GM23248 (cell line): ENCODE measurements around the gene TM9SF2. TPM values are rescaled to one million over a fixed set of nuclear protein-coding genes. Genes with fewer than 3 reads are reported as not detected.

Experiments
- DNase-seq: peaks from one replicate; pipeline ENCODE4 v3.0.0-alpha.2; 2015
- H2AFZ ChIP-seq: fragments of 200-600 bp; sonication (generic); 2 replicates; pipeline ENCODE4 v1.6.1; 2016; ENCODE audit warnings: antibody characterized with exemption
- H3F3A ChIP-seq: fragments of 200-600 bp; sonication (generic); 2 replicates; pipeline ENCODE4 v1.6.1; 2016; ENCODE audit warnings: mild to moderate bottlenecking, antibody characterized with exemption, mixed run types; ENCODE audit not compliant: insufficient read depth
- H3K27ac ChIP-seq: fragments of 200-600 bp; sonication (generic); 2 replicates; pipeline ENCODE4 v1.5.1; 2016; ENCODE audit warnings: mild to moderate bottlenecking
- H3K27me3 ChIP-seq: fragments of 200-600 bp; sonication (generic); replicated peaks from 2 replicates; pipeline ENCODE4 v1.6.1; 2016; ENCODE audit warnings: mild to moderate bottlenecking; ENCODE audit not compliant: insufficient read depth
- H3K36me3 ChIP-seq: fragments of 200-600 bp; sonication (generic); 2 replicates; pipeline ENCODE4 v1.6.1; 2016; ENCODE audit warnings: low read depth, mild to moderate bottlenecking
- H3K4me1 ChIP-seq: fragments of 200-600 bp; sonication (generic); 2 replicates; pipeline ENCODE4 v1.6.1; 2016; ENCODE audit warnings: mild to moderate bottlenecking; ENCODE audit not compliant: insufficient read depth
- H3K4me2 ChIP-seq: fragments of 200-600 bp; sonication (generic); one replicate; pipeline ENCODE4 v1.6.1; 2016; ENCODE audit warnings: mild to moderate bottlenecking; ENCODE audit not compliant: unreplicated experiment
- H3K4me3 ChIP-seq: fragments of 200-600 bp; sonication (generic); 2 replicates; pipeline ENCODE4 v1.5.1; 2016; ENCODE audit warnings: mild to moderate bottlenecking
- H3K79me2 ChIP-seq: fragments of 200-600 bp; sonication (generic); 2 replicates; pipeline ENCODE4 v1.6.1; 2016; ENCODE audit warnings: mild to moderate bottlenecking; ENCODE audit not compliant: insufficient read depth
- H3K9ac ChIP-seq: fragments of 200-600 bp; sonication (generic); 2 replicates; pipeline ENCODE4 v1.6.1; 2016; ENCODE audit warnings: mild to moderate bottlenecking
- H3K9me2 ChIP-seq: fragments of 200-600 bp; sonication (generic); 2 replicates; pipeline ENCODE4 v1.6.1; 2016; ENCODE audit warnings: mixed run types, mild to moderate bottlenecking, moderate library complexity; ENCODE audit not compliant: insufficient read depth
- H3K9me3 ChIP-seq: fragments of 200-600 bp; sonication (generic); one replicate; pipeline ENCODE4 v1.6.1; 2017; ENCODE audit warnings: low read depth
- H4K20me1 ChIP-seq: fragments of 200-600 bp; sonication (generic); 2 replicates; pipeline ENCODE4 v1.6.0; 2016; ENCODE audit not compliant: insufficient read depth
- EZH2 ChIP-seq: fragments of 200-600 bp; sonication (generic); IDR thresholded peaks from 2 replicates; pipeline ENCODE4 v1.6.1; 2018; ENCODE audit warnings: antibody characterized with exemption, mild to moderate bottlenecking; ENCODE audit not compliant: insufficient read depth, poor library complexity, severe bottlenecking
- EZH2phosphoT487 ChIP-seq: fragments of 200-600 bp; sonication (generic); IDR thresholded peaks from 2 replicates; pipeline ENCODE4 v1.6.1; 2018; ENCODE audit warnings: antibody characterized with exemption, moderate library complexity, mild to moderate bottlenecking, low read depth; ENCODE audit not compliant: insufficient read depth
- WGBS, 2 experiments: methylation state at CpG; one replicate each; pipeline ENCODE4 v1.1.6; 2015 to 2017; ENCODE audit warnings: low lambda C conversion rate in 2 of 2, low coverage in 1 of 2; ENCODE audit errors: missing lambda C conversion rate in 2 of 2; 5-methylcytosine and 5-hydroxymethylcytosine counted together
- in situ Hi-C: fragments of 300-500 bp; cut with MboI; formaldehyde crosslinking; loops from 2 replicates; pipeline ENCODE4 v1.15.0; 2020
- polyA plus RNA-seq: library from polyadenylated mRNA; unstranded; fragments of >200 nt; fragmentation: Nextera tagmentation; extraction: Ambion mirVana; gene quantifications from 2 replicates; pipeline ENCODE4 v1.2.1, GENCODE V29; 2016
- total RNA-seq: library from RNA; depleted of rRNA; stranded (reverse); fragments of >200 nt; shearing (Covaris generic); gene quantifications from 2 replicates; pipeline ENCODE4 v1.2.3, GENCODE V29; 2014

The TM9SF2 gene
- total and polyA plus RNA-seq, 2 experiments from 2014 or later: 162 to 168 TPM

- no peaks in the 10 kb centered on the region for H3K9me3 ChIP-seq
- no peak overlapping the region for H3K4me3 ChIP-seq
- 72 to 75% methylated on average over 6 of the region's 6 CpGs for WGBS, 2 experiments
- H3K27me3 ChIP-seq: no peaks in the 10 kb centered on the region
- peaks cover 70% of the 10 kb centered on the region for H3K79me2 ChIP-seq
- H3K36me3 ChIP-seq: peaks cover 43% of the 10 kb centered on the region
- no peak for DNase-seq
- no peaks in the 10 kb centered on the region for H3K9me2 ChIP-seq
- in situ Hi-C loops: no loop called here
- no peak overlapping the region for H3K4me2 ChIP-seq
- 0 out of 2 replicates have a peak, but pooled peaks cover 3% of the 10 kb centered on the region for H3F3A ChIP-seq
- TF ChIP-seq EZH2: no peak
- no peak for TF ChIP-seq EZH2phosphoT487
- H3K9ac ChIP-seq: no peak overlapping the region
- H2AFZ ChIP-seq: no peak overlapping the region
- no peaks in the 10 kb centered on the region for H4K20me1 ChIP-seq
- H3K4me1 ChIP-seq: no peaks in the 10 kb centered on the region; the same call in 1 of the 2 replicates
- no peak overlapping the region for H3K27ac ChIP-seq
These were observed 26.0 kb downstream of the TM9SF2 start for GRCh38 chr13:99527301-99527700.

GRCh38 chr13:99528547-99528946 is 27.3 kb downstream of the TM9SF2 start:
- Histone ChIP-seq H3K36me3 (peaks cover 36% of the 10 kb centered on the region), H3K4me3 (no peak overlapping the region), H3F3A (0 out of 2 replicates have a peak, but pooled peaks cover 3% of the 10 kb centered on the region), H3K79me2 (peaks cover 64% of the 10 kb centered on the region), H3K9me2 (no peaks in the 10 kb centered on the region), H3K27ac (no peak overlapping the region), H2AFZ (no peak overlapping the region), H3K9me3 (no peaks in the 10 kb centered on the region), H4K20me1 (no peaks in the 10 kb centered on the region), H3K4me2 (no peak overlapping the region), H3K27me3 (no peaks in the 10 kb centered on the region), H3K4me1 (no peaks in the 10 kb centered on the region), H3K9ac (no peak overlapping the region)
- DNase-seq: no peak
- TF ChIP-seq EZH2 (no peak), EZH2phosphoT487 (no peak)
- in situ Hi-C loops: no loop called here

- in situ Hi-C loops: no loop called here
- Histone ChIP-seq H3K9ac (no peak overlapping the region), H3K4me2 (no peak overlapping the region), H4K20me1 (no peaks in the 10 kb centered on the region), H3F3A (no peaks in the 10 kb centered on the region), H3K79me2 (peaks cover 45% of the 10 kb centered on the region), H3K4me3 (no peak overlapping the region), H3K36me3 (peaks cover 22% of the 10 kb centered on the region), H3K27ac (no peak overlapping the region), H3K9me3 (no peaks in the 10 kb centered on the region), H3K27me3 (no peaks in the 10 kb centered on the region), H3K4me1 (peaks cover 5% of the 10 kb centered on the region; the same call in 1 of the 2 replicates), H2AFZ (no peak overlapping the region), H3K9me2 (no peaks in the 10 kb centered on the region)
- no peak for DNase-seq
- TF ChIP-seq EZH2: no peak
- no peak for TF ChIP-seq EZH2phosphoT487
- 78 to 85% methylated on average over 2 of the region's 2 CpGs for WGBS, 2 experiments
These were observed 34.8 kb downstream of the TM9SF2 start for GRCh38 chr13:99536023-99536422.

- Histone ChIP-seq H3K79me2 (peaks cover 20% of the 10 kb centered on the region), H3K4me3 (no peak overlapping the region), H3K9me3 (no peaks in the 10 kb centered on the region), H2AFZ (no peak overlapping the region), H3K27ac (no peak overlapping the region), H3K9me2 (no peaks in the 10 kb centered on the region), H3K27me3 (no peaks in the 10 kb centered on the region), H3F3A (no peaks in the 10 kb centered on the region), H3K4me1 (peaks cover 5% of the 10 kb centered on the region; the same call in 1 of the 2 replicates), H3K9ac (no peak overlapping the region), H3K36me3 (peaks cover 30% of the 10 kb centered on the region), H4K20me1 (no peaks in the 10 kb centered on the region), H3K4me2 (no peak overlapping the region)
- no peak for DNase-seq
- in situ Hi-C loops: no loop called here
- TF ChIP-seq EZH2 (no peak), EZH2phosphoT487 (no peak)
- WGBS, 2 experiments: 88 to 93% methylated on average over 1 of the region's 1 CpG
These were observed 39.3 kb downstream of the TM9SF2 start for GRCh38 chr13:99540530-99540929.
